Measurements from ENCODE around the gene MPV17L2.
A peak's percentile ranks its signal among the peaks of the same experiment; 100 is the strongest.
"Not testable (repeated sequence)": the region's sequence is repeated elsewhere in the genome, so short reads cannot be mapped to it uniquely, and the experiment has no call there.

Gene MPV17L2

GRCh38 chr19:18192673-18193387, at the start of gene MPV17L2:
Gene MPV17L2 (plus strand): TSS chr19:18193218. CDS start chr19:18193282, 64 bp downstream.
- peak; percentile 96 for DNase-seq (ENCODE audit: low read depth)

GRCh38 chr19:18143902-18144301, 49.1 kb upstream of the MPV17L2 start:
- no peak for DNase-seq (ENCODE audit: low read depth)

GRCh38 chr19:18144361-18144760, 48.7 kb upstream of the MPV17L2 start:
- DNase-seq (ENCODE audit: low read depth), result no peak

- DNase-seq (ENCODE audit: low read depth), result no peak
Observed at GRCh38 chr19:18144906-18145305, 48.1 kb upstream of the MPV17L2 start.

GRCh38 chr19:18145391-18145999, 47.5 kb upstream of the MPV17L2 start:
- DNase-seq (ENCODE audit: low read depth), result no peak

- DNase-seq (ENCODE audit: low read depth), result no peak
Observed at GRCh38 chr19:18147396-18147795, 45.6 kb upstream of the MPV17L2 start.

- no peak for DNase-seq (ENCODE audit: low read depth)
Observed at GRCh38 chr19:18149596-18149975, 43.4 kb upstream of the MPV17L2 start.

GRCh38 chr19:18150776-18151624, 42.0 kb upstream of the MPV17L2 start:
- DNase-seq (ENCODE audit: low read depth), result no peak

- peak; percentile 96 for DNase-seq (ENCODE audit: low read depth)
Observed at GRCh38 chr19:18152442-18152816, 40.6 kb upstream of the MPV17L2 start.

GRCh38 chr19:18152817-18153555, 40.0 kb upstream of the MPV17L2 start, which contains the start of gene PIK3R2:
Gene PIK3R2 (plus strand): TSS chr19:18153163. CDS start chr19:18155880, 2,717 bp downstream.
- DNase-seq (ENCODE audit: low read depth), result peak; percentile 99

GRCh38 chr19:18153556-18154134, 39.4 kb upstream of the MPV17L2 start:
- DNase-seq (ENCODE audit: low read depth), result no peak

GRCh38 chr19:18155095-18156087, 37.6 kb upstream of the MPV17L2 start:
- no peak for DNase-seq (ENCODE audit: low read depth)

- DNase-seq (ENCODE audit: low read depth), result no peak
Observed at GRCh38 chr19:18156268-18156667, 36.8 kb upstream of the MPV17L2 start.

- no peak for DNase-seq (ENCODE audit: low read depth)
Observed at GRCh38 chr19:18156841-18157464, 36.1 kb upstream of the MPV17L2 start.

- DNase-seq (ENCODE audit: low read depth), result no peak
Observed at GRCh38 chr19:18157465-18158063, 35.5 kb upstream of the MPV17L2 start.

GRCh38 chr19:18158467-18158866, 34.6 kb upstream of the MPV17L2 start:
- no peak for DNase-seq (ENCODE audit: low read depth)

GRCh38 chr19:18159059-18159616, 33.9 kb upstream of the MPV17L2 start:
- not testable (repeated sequence) for DNase-seq (ENCODE audit: low read depth)

- DNase-seq (ENCODE audit: low read depth), result no peak
Observed at GRCh38 chr19:18159810-18160209, 33.2 kb upstream of the MPV17L2 start.

GRCh38 chr19:18160493-18160970, 32.5 kb upstream of the MPV17L2 start:
- no peak for DNase-seq (ENCODE audit: low read depth)
